Effector memory CD8-positive, alpha-beta T cell (primary cell): ENCODE results near the gene CCDC71L.
"Not testable (repeated sequence)": the region's sequence is repeated elsewhere in the genome, so short reads cannot be mapped to it uniquely, and the experiment has no call there.

Source experiments
- ATAC-seq: fragments of 150-1000 bp; cut with Tn5 transposase; replicated peaks from 2 replicates; pipeline ENCODE4 v1.10.0; 2021; ENCODE audit warnings: mild to moderate bottlenecking, moderate library complexity
- DNase-seq, 3 experiments: peaks; one replicate each; pipeline ENCODE4 v3.0.0; 2021
- H3K27ac Mint-ChIP-seq, 2 donors: one replicate each; pipeline ENCODE4 v1.8.0; 2022; ENCODE audit warnings: mild to moderate bottlenecking in 2 of 2, mixed read lengths in 2 of 2, moderate library complexity in 2 of 2
- H3K27me3 Mint-ChIP-seq, 2 donors: one replicate each; pipeline ENCODE4 v1.8.0; 2022; ENCODE audit warnings: mixed read lengths in 2 of 2
- H3K36me3 Mint-ChIP-seq: one replicate; pipeline ENCODE4 v1.8.0; 2022; ENCODE audit warnings: mild to moderate bottlenecking, moderate library complexity, mixed read lengths; ENCODE audit not compliant: insufficient read depth
- H3K4me1 Mint-ChIP-seq, 2 donors: one replicate each; pipeline ENCODE4 v1.8.0; 2022; ENCODE audit warnings: low read depth in 2 of 2, mixed read lengths in 2 of 2
- H3K4me3 Mint-ChIP-seq, 2 donors: one replicate each; pipeline ENCODE4 v1.8.0; 2022; ENCODE audit warnings: mild to moderate bottlenecking in 2 of 2, mixed read lengths in 2 of 2, moderate library complexity in 2 of 2
- H3K9me3 Mint-ChIP-seq, 2 donors: one replicate each; pipeline ENCODE4 v1.8.0; 2022; ENCODE audit warnings: mixed read lengths in 2 of 2
- total RNA-seq, 9 experiments: gene quantifications; one replicate each; lab custom pipeline; 2026; lab: John Stamatoyannopoulos, UW

The CCDC71L gene
- total RNA-seq, result 8.1 to 71.0 (median 44.1) reads per million in 9 experiments

DNA sequence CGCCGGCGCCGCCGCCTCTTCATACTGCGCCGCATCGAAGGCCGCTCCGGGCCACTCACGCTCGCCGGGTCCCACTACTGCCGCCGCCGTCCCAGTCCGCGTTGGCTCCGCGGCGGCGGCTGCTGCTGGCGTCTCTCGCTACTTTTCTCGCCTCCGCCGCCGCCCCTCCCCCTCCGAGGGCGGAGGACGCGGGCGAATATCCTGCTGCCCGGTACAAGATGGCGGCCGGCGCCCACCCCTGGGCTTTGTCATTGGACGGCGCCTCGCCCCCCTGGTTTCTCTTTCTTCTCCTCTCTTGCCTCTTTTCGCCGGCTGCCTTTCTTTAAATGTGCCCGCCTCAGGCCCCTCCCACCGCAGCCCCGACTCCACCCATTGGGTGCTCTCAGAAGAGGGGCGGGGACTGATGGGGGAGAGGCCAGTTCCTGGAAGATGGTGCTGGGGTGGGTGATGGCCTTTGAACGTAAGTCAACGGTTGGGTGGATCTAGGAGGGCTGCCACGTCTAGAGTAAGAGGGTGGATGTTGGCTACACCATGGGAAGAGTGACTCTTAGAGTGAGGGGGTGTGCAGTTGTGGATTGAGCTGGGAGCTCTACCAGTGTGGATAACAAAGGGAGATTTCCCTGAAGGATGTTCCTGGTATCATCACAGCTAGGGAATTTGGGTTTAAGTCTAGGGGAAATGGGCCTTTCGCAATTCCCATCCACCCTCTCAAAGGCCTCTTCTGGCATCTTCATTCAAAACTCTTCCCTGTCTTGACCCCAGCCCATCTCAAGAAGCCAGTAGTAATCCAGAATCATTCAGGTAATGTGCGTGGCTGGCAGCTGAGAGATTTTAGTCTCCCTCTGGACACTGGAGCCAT, at the start of gene CCDC71L:
Gene CCDC71L, minus strand, starts transcription at position 297 of the 859 bp plus-strand sequence. Its CDS starts 262 bp downstream, at position 35.
- no peaks in the 10 kb centered on the region for H3K9me3 Mint-ChIP-seq
- peaks cover 11 to 19% of the 10 kb centered on the region in 2 donors for H3K4me1 Mint-ChIP-seq
- H3K36me3 Mint-ChIP-seq, result peaks cover 5% of the 10 kb centered on the region
- peak within 1 kb of the TSS; percentile 84 to 96 for H3K27ac Mint-ChIP-seq
- H3K4me3 Mint-ChIP-seq, result peak within 1 kb of the TSS; percentile 86 to 89
- no peaks in the 10 kb centered on the region for H3K27me3 Mint-ChIP-seq
- peak; percentile 93 to 96 (median 94) for DNase-seq
- peak; percentile 77 for ATAC-seq

DNA sequence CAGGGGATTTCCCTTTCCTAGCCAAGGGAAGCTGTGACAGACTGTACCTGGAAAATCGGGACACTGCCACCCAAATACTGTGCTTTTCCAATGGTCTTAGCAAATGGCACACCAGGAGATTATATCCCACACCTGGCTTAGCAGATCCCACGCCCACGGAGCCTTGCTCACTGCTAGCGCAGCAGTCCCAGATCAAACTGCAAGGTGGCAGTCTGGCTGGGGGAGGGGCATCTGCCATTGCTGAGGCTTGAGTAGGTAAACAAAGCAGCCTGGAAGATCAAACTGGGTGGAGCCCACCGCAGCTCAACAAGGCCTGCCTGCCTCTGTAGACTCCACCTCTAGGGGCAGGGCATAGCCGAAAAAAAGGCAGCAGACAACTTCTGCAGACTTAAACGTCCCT, 48.6 kb upstream of the CCDC71L start:
- ATAC-seq, H3K4me3 Mint-ChIP-seq: not testable (repeated sequence)

DNA sequence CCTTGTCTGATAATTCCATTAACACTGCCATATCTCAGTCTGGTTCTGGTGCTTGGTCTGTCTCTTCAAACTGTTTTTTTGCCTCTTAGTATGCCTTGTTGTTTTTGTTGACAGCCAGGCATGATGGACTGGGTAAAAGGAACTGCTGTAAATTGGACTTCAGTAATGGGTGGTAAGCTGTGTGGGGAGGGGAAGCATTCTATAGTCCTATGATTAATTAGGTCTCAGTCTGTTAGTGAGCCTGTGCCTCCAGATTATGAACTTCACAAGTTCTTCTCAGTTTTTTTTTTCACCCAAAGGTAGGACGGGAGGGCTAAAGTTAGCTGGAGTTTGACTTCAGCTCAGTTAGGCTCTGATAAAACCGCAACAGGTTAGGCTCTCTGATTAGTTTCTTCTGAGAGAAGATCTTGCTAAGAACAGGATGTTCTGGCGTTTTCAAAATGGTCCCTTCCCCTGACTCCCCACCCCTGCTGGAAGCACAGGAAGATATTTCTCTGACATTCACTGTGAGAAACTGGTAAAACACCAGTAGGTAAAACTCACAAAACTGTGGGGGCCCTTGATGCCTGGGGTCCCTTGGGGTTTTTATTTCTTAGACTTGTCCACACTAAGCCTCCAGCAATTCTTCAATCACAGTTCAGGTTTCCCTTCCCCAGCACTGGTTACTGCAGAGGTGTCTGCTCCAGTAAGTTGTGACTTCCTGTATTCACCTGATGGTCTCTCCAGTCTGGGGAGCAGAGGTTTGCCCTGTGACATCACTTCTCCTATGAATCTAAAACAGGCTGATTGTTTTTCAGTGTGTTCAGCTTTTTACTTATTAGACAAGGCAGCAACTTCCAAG, 43.3 kb upstream of the CCDC71L start:
- peaks cover 0 to 3% of the 10 kb centered on the region in 2 donors for H3K4me1 Mint-ChIP-seq
- H3K27ac Mint-ChIP-seq, result no peak overlapping the region
- peak; percentile 63 for ATAC-seq
- no peaks in the 10 kb centered on the region for H3K9me3 Mint-ChIP-seq
- peaks cover 5% of the 10 kb centered on the region for H3K36me3 Mint-ChIP-seq
- H3K4me3 Mint-ChIP-seq, result no peak overlapping the region
- peaks cover 0 to 30% of the 10 kb centered on the region in 2 donors for H3K27me3 Mint-ChIP-seq
- DNase-seq, result no peak

More for the DNA sequence above, 48.6 kb upstream of the CCDC71L start:
- H3K27ac Mint-ChIP-seq, H3K36me3 Mint-ChIP-seq, DNase-seq, H3K4me1 Mint-ChIP-seq, H3K9me3 Mint-ChIP-seq: not testable (repeated sequence)
- H3K27me3 Mint-ChIP-seq, result peaks cover 8 to 38% of the 10 kb centered on the region in 2 donors

DNA sequence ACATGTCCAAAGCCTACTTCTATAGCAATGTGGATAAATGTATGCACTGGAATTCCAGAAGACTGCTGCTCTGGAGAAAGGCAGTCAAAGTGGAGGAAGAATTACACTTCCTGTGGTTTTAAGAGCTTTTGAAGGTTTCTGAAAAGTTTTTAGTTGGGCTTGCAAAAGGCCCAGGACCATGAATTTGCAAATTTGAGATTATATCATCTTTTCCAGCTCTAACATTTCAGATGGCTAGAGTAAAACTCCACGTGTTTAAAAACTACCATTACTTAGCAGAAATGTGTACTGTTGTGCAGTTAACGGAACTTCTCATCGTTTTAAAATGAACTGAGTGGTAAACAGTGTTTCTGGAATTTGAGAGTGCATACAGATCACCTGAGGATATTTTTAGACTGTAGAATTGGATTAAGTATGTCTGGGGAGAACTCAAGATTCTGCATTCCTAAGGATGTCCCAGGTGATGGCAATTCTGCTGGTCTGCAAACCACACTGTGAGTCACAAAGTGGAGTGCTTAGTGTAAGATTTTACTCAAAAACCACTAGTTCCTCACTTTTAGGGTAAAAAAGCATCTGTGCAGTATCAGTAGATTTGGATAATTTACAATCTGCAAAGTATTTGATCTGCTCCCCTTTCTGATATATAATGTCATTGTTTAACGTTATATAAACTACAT, 32.9 kb upstream of the CCDC71L start:
- H3K4me1 Mint-ChIP-seq, result peaks cover 0 to 1% of the 10 kb centered on the region in 2 donors
- ATAC-seq (no peak), DNase-seq (no peak)
- H3K4me3 Mint-ChIP-seq, result no peak overlapping the region
- no peaks in the 10 kb centered on the region for H3K36me3 Mint-ChIP-seq
- H3K27me3 Mint-ChIP-seq, result peaks cover 4 to 7% of the 10 kb centered on the region in 2 donors
- no peak overlapping the region for H3K27ac Mint-ChIP-seq
- no peaks in the 10 kb centered on the region for H3K9me3 Mint-ChIP-seq

DNA sequence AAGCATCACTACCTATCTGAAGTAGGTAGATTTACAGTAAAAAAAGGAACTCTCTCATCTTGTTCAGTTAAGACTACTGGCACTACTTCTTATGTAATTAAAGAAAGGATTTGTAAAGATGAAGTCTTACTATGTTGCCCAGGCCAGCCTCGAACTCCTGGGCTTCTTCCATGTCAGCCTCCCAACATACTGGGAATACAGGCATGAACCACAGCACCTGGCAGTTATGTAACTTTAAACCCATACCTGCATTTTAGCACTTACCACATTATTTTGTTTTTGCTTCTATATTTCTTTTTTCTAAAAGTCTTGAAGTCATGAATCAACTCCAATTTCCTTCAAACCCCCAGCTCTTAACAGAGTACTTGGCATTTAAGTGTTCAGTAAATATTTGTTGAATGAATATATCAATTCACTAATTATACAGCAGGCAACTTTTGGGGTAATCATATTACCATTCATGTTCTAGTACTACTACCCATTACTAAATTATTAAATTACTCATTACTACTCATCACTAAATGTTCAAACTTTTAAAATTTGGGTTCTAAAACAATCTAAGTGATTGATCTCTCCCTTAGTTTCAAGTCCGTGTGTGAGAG, 31.6 kb upstream of the CCDC71L start:
- Mint-ChIP-seq H3K27me3 (peaks cover 13 to 15% of the 10 kb centered on the region in 2 donors), H3K4me1 (peaks cover 0 to 1% of the 10 kb centered on the region in 2 donors), H3K9me3 (no peaks in the 10 kb centered on the region), H3K36me3 (no peaks in the 10 kb centered on the region), H3K27ac (no peak overlapping the region), H3K4me3 (no peak overlapping the region)
- ATAC-seq, result no peak
- DNase-seq, result no peak

DNA sequence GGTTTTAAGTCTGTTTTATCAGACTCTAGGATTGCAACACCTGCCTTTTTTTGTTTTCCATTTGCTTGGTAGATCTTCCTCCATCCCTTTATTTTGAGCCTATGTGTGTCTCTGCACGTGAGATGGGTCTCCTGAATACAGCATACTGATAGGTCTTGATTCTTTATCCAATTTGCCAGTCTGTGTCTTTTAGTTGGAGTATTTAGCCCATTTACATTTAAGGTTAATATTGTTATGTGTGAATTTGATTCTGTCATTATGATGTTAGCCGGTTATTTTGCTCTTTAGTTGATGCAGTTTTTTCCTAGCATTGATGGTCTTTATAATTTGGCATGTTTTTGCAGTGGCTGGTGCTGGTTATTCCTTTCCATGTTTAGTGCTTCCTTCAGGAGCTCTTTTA, 27.2 kb upstream of the CCDC71L start:
- peaks cover 18 to 20% of the 10 kb centered on the region in 2 donors for H3K27me3 Mint-ChIP-seq
- not testable (repeated sequence) for H3K4me1 Mint-ChIP-seq, H3K36me3 Mint-ChIP-seq, H3K4me3 Mint-ChIP-seq, H3K9me3 Mint-ChIP-seq, DNase-seq, H3K27ac Mint-ChIP-seq, ATAC-seq

DNA sequence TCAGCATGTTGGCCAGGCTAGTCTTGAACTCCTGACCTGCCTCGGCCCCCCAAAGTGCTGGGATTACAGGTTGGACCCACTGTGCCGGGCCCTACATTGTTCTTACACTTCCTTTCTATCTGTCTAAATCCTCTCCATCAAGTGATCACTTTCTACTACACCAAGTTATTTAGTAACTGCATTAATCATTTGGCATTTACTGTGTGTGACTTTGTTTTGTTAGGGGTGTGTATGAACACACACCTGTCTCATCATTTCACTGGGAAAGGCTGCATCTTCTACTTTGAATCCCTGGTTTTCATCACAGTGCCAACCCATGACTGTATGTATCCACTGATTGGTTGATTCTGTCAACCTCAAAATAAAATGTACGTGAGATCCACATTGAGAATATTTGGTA, 23.0 kb upstream of the CCDC71L start:
- ATAC-seq, result no peak
- H3K27ac Mint-ChIP-seq, result no peak overlapping the region
- H3K4me3 Mint-ChIP-seq, result no peak overlapping the region

DNA sequence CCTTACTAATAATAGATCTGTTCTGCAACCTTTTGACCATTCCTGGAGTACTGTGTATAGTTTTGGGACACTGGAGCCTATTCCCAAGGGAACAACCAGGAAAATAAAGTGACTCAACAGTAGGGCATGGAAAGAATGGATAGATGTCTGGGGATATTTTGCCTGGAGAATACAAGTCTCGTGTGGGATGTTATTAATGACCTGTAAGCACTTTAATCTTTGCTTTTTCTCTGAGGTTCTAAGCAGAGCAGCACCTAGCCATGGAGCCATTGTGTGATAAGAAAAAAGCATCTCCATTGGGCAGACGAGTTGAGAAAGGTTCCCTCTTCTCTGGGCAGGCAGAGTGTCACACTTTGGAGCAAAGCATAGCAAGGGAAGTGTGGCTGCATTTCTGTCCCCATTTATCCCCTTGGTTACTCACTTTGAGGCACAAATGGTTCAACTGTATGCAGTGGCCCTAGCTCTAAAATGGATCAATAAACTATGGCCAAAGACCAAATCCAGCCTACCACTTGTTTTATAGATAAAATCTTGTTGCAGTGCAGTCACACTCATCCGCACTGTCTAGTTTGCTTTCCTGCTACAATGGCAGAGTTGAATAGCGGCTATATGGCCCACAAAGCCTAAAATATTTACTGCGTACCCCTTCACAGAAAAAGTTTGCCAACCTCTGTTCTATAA, 21.0 kb upstream of the CCDC71L start:
- H3K27me3 Mint-ChIP-seq, result no peaks in the 10 kb centered on the region
- peaks cover 0 to 4% of the 10 kb centered on the region in 2 donors for H3K4me1 Mint-ChIP-seq
- no peaks in the 10 kb centered on the region for H3K36me3 Mint-ChIP-seq
- H3K9me3 Mint-ChIP-seq, result no peaks in the 10 kb centered on the region
- H3K27ac Mint-ChIP-seq, result no peak overlapping the region
- H3K4me3 Mint-ChIP-seq, result no peak overlapping the region
- ATAC-seq (no peak), DNase-seq (no peak)

More for the DNA sequence above, 23.0 kb upstream of the CCDC71L start:
- H3K27me3 Mint-ChIP-seq, result peaks cover 14 to 15% of the 10 kb centered on the region in 2 donors
- H3K4me1 Mint-ChIP-seq, result peaks cover 0 to 4% of the 10 kb centered on the region in 2 donors
- H3K36me3 Mint-ChIP-seq, result no peaks in the 10 kb centered on the region
- no peak for DNase-seq
- no peaks in the 10 kb centered on the region for H3K9me3 Mint-ChIP-seq

DNA sequence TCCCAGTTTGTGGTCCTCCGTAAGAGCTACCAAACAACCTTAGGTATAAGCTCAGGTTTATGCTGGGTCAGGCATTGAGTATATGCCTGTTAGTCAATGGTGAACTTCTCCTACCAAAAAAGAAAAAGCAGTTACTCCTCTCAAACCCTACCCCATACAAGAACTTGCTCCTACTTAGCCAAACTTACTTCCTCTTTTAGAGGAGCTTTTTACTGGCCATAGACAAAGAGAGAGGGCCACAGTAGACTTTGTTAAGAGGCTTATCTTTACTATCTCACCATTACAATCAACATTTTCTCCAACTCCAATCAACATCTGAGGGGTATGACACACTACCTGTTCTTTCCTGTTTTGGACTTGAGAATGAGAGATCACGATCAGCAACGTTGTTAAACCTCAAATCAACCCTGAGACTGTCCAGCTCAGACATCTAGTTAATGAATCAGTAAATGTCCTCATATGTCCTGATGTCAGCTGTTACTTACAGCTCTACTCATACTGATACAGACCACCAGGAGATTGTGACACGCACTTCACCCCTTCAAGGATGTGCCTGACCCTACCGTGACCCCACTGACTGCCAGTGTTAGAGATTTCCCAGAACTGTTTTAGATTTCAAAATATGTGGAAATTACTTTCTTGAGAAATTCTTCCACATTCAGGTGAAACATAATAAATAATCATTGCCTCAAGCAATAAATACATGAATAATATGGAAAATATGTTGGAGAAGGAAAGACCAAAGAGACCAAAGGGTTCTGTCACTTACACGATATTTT, 18.4 kb upstream of the CCDC71L start:
- no peak overlapping the region for H3K27ac Mint-ChIP-seq
- peak; percentile 22 for ATAC-seq
- no peaks in the 10 kb centered on the region for H3K9me3 Mint-ChIP-seq
- no peak overlapping the region for H3K4me3 Mint-ChIP-seq
- DNase-seq, result no peak
- peaks cover 0 to 4% of the 10 kb centered on the region in 2 donors for H3K4me1 Mint-ChIP-seq
- H3K27me3 Mint-ChIP-seq, result peaks cover 0 to 3% of the 10 kb centered on the region in 2 donors
- H3K36me3 Mint-ChIP-seq, result no peaks in the 10 kb centered on the region

DNA sequence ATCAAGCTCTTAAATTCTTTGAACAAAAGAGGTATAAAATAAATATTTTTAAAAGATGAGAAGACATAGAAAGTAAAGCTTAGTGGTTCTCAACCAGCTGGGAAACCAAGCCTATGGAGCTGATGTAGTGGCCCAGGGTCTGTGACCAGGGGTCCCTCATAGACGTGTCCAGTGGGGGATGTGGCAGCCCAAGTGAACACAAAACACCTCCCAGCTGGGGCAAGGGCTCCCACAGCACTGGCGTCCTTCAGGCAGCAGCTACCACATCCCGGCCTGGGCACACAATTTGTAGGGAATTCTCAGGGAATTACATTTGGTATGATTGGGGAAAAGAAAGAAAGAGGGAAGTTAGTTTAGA, 17.8 kb upstream of the CCDC71L start:
- ATAC-seq, result no peak
- peaks cover 0 to 4% of the 10 kb centered on the region in 2 donors for H3K4me1 Mint-ChIP-seq
- no peak overlapping the region for H3K4me3 Mint-ChIP-seq
- no peaks in the 10 kb centered on the region for H3K9me3 Mint-ChIP-seq
- no peak overlapping the region for H3K27ac Mint-ChIP-seq
- H3K27me3 Mint-ChIP-seq, result peaks cover 0 to 5% of the 10 kb centered on the region in 2 donors
- H3K36me3 Mint-ChIP-seq, result no peaks in the 10 kb centered on the region
- DNase-seq, result no peak

DNA sequence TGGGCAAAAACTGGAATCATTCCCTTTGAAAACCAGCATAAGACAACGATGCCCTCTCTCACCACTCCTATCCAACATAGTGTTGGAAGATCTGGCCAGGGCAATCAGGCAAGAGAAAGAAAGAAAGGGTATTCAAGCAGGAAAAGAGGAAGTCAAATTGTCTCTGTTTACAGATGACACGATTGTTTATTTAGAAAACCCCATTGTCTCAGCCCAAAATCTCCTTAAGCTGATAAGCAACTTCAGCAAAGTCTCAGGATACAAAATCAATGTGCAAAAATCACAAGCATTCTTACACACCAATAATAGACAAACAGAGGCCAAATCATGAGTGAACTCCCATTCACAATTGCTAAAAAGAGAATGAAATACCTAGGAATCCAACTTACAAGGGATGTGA, 15.5 kb upstream of the CCDC71L start:
- not testable (repeated sequence) for DNase-seq, H3K4me3 Mint-ChIP-seq, H3K36me3 Mint-ChIP-seq, H3K4me1 Mint-ChIP-seq, H3K27ac Mint-ChIP-seq, H3K9me3 Mint-ChIP-seq, ATAC-seq
- H3K27me3 Mint-ChIP-seq, result peaks cover 0 to 13% of the 10 kb centered on the region in 2 donors

DNA sequence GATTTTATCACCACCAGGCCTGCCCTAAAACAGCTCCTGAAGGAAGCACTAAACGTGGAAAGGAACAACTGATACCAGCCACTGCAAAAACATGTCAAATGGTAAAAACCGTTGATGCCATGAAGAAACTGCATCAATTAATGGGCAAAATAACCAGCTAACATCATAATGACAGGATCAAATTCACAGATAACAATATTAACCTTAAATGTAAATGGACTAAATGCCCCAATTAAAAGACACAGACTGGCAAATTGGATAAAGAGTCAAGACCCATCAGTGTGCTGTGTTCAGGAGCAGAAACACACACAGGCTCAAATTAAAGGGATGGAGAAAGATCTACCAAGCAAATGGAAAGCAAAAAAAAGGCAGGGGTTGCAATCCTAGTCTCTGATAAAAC, 12.7 kb upstream of the CCDC71L start:
- ATAC-seq, H3K9me3 Mint-ChIP-seq, H3K27ac Mint-ChIP-seq, H3K4me3 Mint-ChIP-seq, H3K36me3 Mint-ChIP-seq, DNase-seq, H3K4me1 Mint-ChIP-seq: not testable (repeated sequence)
- peaks cover 0 to 13% of the 10 kb centered on the region in 2 donors for H3K27me3 Mint-ChIP-seq
